Activated CD4-positive, alpha-beta T cell treated with anti-CD3 and anti-CD28 coated beads, Interleukin-2, Interleukin-4, amounts not matched to agents 100 ng/mL and 50 ng/mL, durations not matched to agents 16 hours and 8 hours (primary cell): ENCODE measurements around the gene CEBPE.

Experiments
- DNase-seq: peaks from one replicate; pipeline ENCODE4 v3.0.0-alpha.2; 2020; ENCODE audit warnings: low spot score

The CEBPE gene

GRCh38 chr14:23102801-23103200 lies 16.3 kb downstream of the CEBPE start:
- DNase-seq, result no peak

GRCh38 chr14:23101986-23102625 lies 16.9 kb downstream of the CEBPE start:
- DNase-seq, result no peak

GRCh38 chr14:23101213-23101970 lies 17.7 kb downstream of the CEBPE start:
- no peak for DNase-seq

- DNase-seq, result no peak
Measured at GRCh38 chr14:23099212-23099861, 19.7 kb downstream of the CEBPE start.

GRCh38 chr14:23097786-23098185 lies 21.3 kb downstream of the CEBPE start:
- no peak for DNase-seq

- DNase-seq, result peak; percentile 100
Measured at GRCh38 chr14:23095196-23096108, 23.6 kb downstream of the CEBPE start, which contains the start of gene C14orf119. Gene C14orf119, plus strand, starts transcription at chr14:23095505. Its CDS starts 2,154 bp downstream, at chr14:23097659.

- DNase-seq, result peak; percentile 78
Measured at GRCh38 chr14:23094666-23095195, 24.3 kb downstream of the CEBPE start, which contains the start of gene ACIN1. Gene ACIN1, minus strand, starts transcription at chr14:23095136. Its CDS starts 24 bp downstream, at chr14:23095112.

GRCh38 chr14:23093991-23094665 lies 24.9 kb downstream of the CEBPE start:
- DNase-seq, result no peak

- no peak for DNase-seq
Measured at GRCh38 chr14:23093526-23093925, 25.5 kb downstream of the CEBPE start.

GRCh38 chr14:23093104-23093503 lies 26.0 kb downstream of the CEBPE start:
- no peak for DNase-seq

- no peak for DNase-seq
Measured at GRCh38 chr14:23091294-23092225, 27.5 kb downstream of the CEBPE start.

GRCh38 chr14:23090254-23090636 lies 28.8 kb downstream of the CEBPE start:
- DNase-seq, result no peak

GRCh38 chr14:23089498-23090253 lies 29.4 kb downstream of the CEBPE start:
- DNase-seq, result no peak

- DNase-seq, result no peak
Measured at GRCh38 chr14:23086565-23086964, 32.5 kb downstream of the CEBPE start.

- DNase-seq, result peak; percentile 32
Measured at GRCh38 chr14:23085458-23085857, 33.6 kb downstream of the CEBPE start.

GRCh38 chr14:23080474-23080873 lies 38.6 kb downstream of the CEBPE start:
- no peak for DNase-seq

GRCh38 chr14:23079716-23080115 lies 39.3 kb downstream of the CEBPE start:
- no peak for DNase-seq

- no peak for DNase-seq
Measured at GRCh38 chr14:23078692-23079116, 40.4 kb downstream of the CEBPE start.

GRCh38 chr14:23077962-23078361 lies 41.1 kb downstream of the CEBPE start:
- no peak for DNase-seq
